Common myeloid progenitor, CD34-positive (primary cell): ENCODE data around the gene CACNA2D3.

ENCODE experiments used
- CTCF ChIA-PET: fragments of 350-600 bp; sonication (Branson Sonifier 250); formaldehyde crosslinking; loops from one replicate; lab custom pipeline; 2021; ENCODE audit warnings: antibody characterized with exemption; lab: Charles Lee
- POLR2A ChIA-PET: fragments of 350-600 bp; sonication (Branson Sonifier 250); formaldehyde crosslinking; loops from one replicate; lab custom pipeline; 2021; ENCODE audit warnings: antibody characterized with exemption; lab: Charles Lee
- DNase-seq, 3 donors: peaks; one replicate each; pipeline versions ENCODE4 v3.0.0 to v3.0.0-alpha.2; 2013
- H3K27ac ChIP-seq, 2 experiments: 1 replicate in 1 of 2; 2 replicates in 1 of 2; pipeline ENCODE4 v1.7.0; 2013; ENCODE audit warnings: inconsistent platforms in 2 of 2, low read length in 2 of 2, mild to moderate bottlenecking in 2 of 2, low read depth in 1 of 2, moderate library complexity in 1 of 2; ENCODE audit not compliant: severe bottlenecking in 2 of 2, insufficient read depth in 1 of 2, poor library complexity in 1 of 2
- H3K27me3 ChIP-seq, 5 experiments: replicated peaks in 2 of 5; 1 replicate in 3 of 5; 2 replicates in 2 of 5; pipeline versions ENCODE4 v1.6.1 to v1.7.0; 2013; ENCODE audit warnings: low read length in 4 of 5, mild to moderate bottlenecking in 2 of 5, moderate library complexity in 2 of 5, inconsistent platforms in 1 of 5; ENCODE audit not compliant: insufficient read depth in 5 of 5, control insufficient read depth in 4 of 5
- H3K36me3 ChIP-seq, 4 experiments: 1 replicate in 2 of 4; 2 replicates in 2 of 4; pipeline versions ENCODE4 v1.6.1 to v1.7.0; 2013; ENCODE audit warnings: low read length in 3 of 4, control low read depth in 1 of 4, mild to moderate bottlenecking in 1 of 4; ENCODE audit not compliant: control insufficient read depth in 4 of 4, insufficient read depth in 4 of 4
- H3K4me1 ChIP-seq, 4 experiments: 1 replicate in 3 of 4; 2 replicates in 1 of 4; pipeline versions ENCODE4 v1.6.1 to v1.7.1; 2013; ENCODE audit warnings: low read length in 3 of 4, mild to moderate bottlenecking in 3 of 4, control low read depth in 1 of 4, inconsistent platforms in 1 of 4, moderate library complexity in 1 of 4; ENCODE audit not compliant: control insufficient read depth in 4 of 4, insufficient read depth in 4 of 4; ENCODE audit errors: control extremely low read depth in 1 of 4
- H3K4me3 ChIP-seq, 7 experiments: 1 replicate in 4 of 7; 2 replicates in 3 of 7; pipeline versions ENCODE4 v1.5.1 to v1.7.0; 2013; ENCODE audit warnings: mild to moderate bottlenecking in 7 of 7, low read length in 6 of 7, moderate library complexity in 6 of 7, inconsistent platforms in 2 of 7, low read depth in 2 of 7, control low read depth in 1 of 7; ENCODE audit not compliant: insufficient read depth in 4 of 7, control insufficient read depth in 1 of 7; ENCODE audit errors: extremely low read depth in 1 of 7
- H3K9me3 ChIP-seq, 5 experiments: 1 replicate in 4 of 5; 2 replicates in 1 of 5; pipeline versions ENCODE4 v1.6.1 to v1.7.1; 2013; ENCODE audit warnings: low read length in 4 of 5, mild to moderate bottlenecking in 2 of 5, inconsistent platforms in 1 of 5, low read depth in 1 of 5, moderate library complexity in 1 of 5; ENCODE audit not compliant: control insufficient read depth in 4 of 5, insufficient read depth in 2 of 5; ENCODE audit errors: control extremely low read depth in 1 of 5
- WGBS: methylation state at CpG from one replicate; pipeline ENCODE4 v1.1.5; 2013; ENCODE audit not compliant: insufficient coverage; 5-methylcytosine and 5-hydroxymethylcytosine counted together

CACNA2D3 gene

GRCh38 chr3:54304877-54305276, 182.5 kb downstream of the CACNA2D3 start:
- ChIA-PET CTCF (no interaction called here), POLR2A (no interaction called here)
- WGBS, result no CpG with 5 or more reads among the region's 3 CpGs

GRCh38 chr3:54305409-54306099, 183.2 kb downstream of the CACNA2D3 start:
- Histone ChIP-seq H3K4me3 (no peak overlapping the region), H3K27me3 (peaks cover 0 to 24% (median 4%) of the 10 kb centered on the region in 5 experiments), H3K36me3 (no peaks in the 10 kb centered on the region), H3K4me1 (no peaks in the 10 kb centered on the region), H3K9me3 (peaks cover 0 to 2% (median 0%) of the 10 kb centered on the region in 5 experiments), H3K27ac (no peak overlapping the region)
- no peak for DNase-seq
- ChIA-PET POLR2A (no interaction called here), CTCF (no interaction called here)
- WGBS, result 100% methylated on average over 1 of the region's 3 CpGs

More at GRCh38 chr3:54304877-54305276, 182.5 kb downstream of the CACNA2D3 start:
- no peaks in the 10 kb centered on the region for H3K4me1 ChIP-seq
- H3K9me3 ChIP-seq, result peaks cover 0 to 2% (median 0%) of the 10 kb centered on the region in 5 experiments
- no peak for DNase-seq
- H3K36me3 ChIP-seq, result no peaks in the 10 kb centered on the region
- H3K27me3 ChIP-seq, result peaks cover 0 to 25% (median 2%) of the 10 kb centered on the region in 5 experiments
- no peak overlapping the region for H3K4me3 ChIP-seq
- H3K27ac ChIP-seq, result no peak overlapping the region

- no peaks in the 10 kb centered on the region for H3K4me1 ChIP-seq
- WGBS, result 100% methylated on average over 4 of the region's 4 CpGs
- H3K9me3 ChIP-seq, result peaks cover 0 to 2% (median 0%) of the 10 kb centered on the region in 5 experiments
- no peak overlapping the region for H3K4me3 ChIP-seq
- no peak for DNase-seq
- H3K27ac ChIP-seq, result no peak overlapping the region
- no peaks in the 10 kb centered on the region for H3K36me3 ChIP-seq
- peaks cover 0 to 25% (median 4%) of the 10 kb centered on the region in 5 experiments for H3K27me3 ChIP-seq
- ChIA-PET POLR2A (no interaction called here), CTCF (interaction anchor here (1.5 kb wide), 1 partner anchor 67 kb away, joined by 4 read pairs; no protein-coding TSS in a partner anchor)
These were observed 185.3 kb downstream of the CACNA2D3 start for GRCh38 chr3:54307566-54308180.

- Histone ChIP-seq H3K4me1 (no peaks in the 10 kb centered on the region), H3K27ac (no peak overlapping the region), H3K9me3 (peaks cover 0 to 2% (median under 1%) of the 10 kb centered on the region in 5 experiments), H3K4me3 (no peak overlapping the region), H3K27me3 (peaks cover 0 to 26% (median 4%) of the 10 kb centered on the region in 5 experiments), H3K36me3 (no peaks in the 10 kb centered on the region)
- peak in 1 of 3 donors; percentile 2 for DNase-seq
- ChIA-PET CTCF (no interaction called here), POLR2A (no interaction called here)
- WGBS, result 28% methylated on average over 6 of the region's 6 CpGs
These were observed 187.2 kb downstream of the CACNA2D3 start for GRCh38 chr3:54309601-54310000.

DNA sequence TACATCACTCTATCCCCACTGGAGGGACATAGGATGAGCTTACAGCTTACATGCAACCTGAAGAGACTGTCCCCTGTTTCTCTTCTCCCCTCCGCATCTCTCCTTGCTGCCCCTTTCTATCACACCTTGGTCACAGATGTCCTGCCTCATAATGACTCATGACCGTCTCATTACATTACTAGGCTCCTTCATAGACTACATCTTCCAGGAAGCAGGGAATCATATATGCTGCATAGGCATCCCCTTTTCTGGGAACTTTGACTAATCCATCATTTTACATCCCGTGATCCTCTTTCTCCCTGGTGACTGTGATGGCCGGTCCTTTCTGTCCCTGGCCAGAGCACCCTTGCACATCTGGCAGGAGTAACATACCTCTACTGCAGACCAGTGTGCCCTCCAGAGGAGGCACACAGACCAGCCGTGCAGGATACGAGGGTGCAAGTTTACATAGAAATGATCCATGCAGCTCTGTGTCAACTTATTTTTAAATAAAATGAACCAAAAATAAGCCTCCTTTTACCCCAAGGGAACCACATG, 188.9 kb downstream of the CACNA2D3 start:
- Histone ChIP-seq H3K36me3 (no peaks in the 10 kb centered on the region), H3K4me1 (no peaks in the 10 kb centered on the region), H3K4me3 (no peak overlapping the region), H3K9me3 (peaks cover 0 to 5% (median 0%) of the 10 kb centered on the region in 5 experiments), H3K27me3 (peaks cover 0 to 23% (median 3%) of the 10 kb centered on the region in 5 experiments), H3K27ac (no peak overlapping the region)
- ChIA-PET CTCF (no interaction called here), POLR2A (no interaction called here)
- WGBS, result 90% methylated on average over 6 of the region's 6 CpGs
- DNase-seq, result no peak

DNA sequence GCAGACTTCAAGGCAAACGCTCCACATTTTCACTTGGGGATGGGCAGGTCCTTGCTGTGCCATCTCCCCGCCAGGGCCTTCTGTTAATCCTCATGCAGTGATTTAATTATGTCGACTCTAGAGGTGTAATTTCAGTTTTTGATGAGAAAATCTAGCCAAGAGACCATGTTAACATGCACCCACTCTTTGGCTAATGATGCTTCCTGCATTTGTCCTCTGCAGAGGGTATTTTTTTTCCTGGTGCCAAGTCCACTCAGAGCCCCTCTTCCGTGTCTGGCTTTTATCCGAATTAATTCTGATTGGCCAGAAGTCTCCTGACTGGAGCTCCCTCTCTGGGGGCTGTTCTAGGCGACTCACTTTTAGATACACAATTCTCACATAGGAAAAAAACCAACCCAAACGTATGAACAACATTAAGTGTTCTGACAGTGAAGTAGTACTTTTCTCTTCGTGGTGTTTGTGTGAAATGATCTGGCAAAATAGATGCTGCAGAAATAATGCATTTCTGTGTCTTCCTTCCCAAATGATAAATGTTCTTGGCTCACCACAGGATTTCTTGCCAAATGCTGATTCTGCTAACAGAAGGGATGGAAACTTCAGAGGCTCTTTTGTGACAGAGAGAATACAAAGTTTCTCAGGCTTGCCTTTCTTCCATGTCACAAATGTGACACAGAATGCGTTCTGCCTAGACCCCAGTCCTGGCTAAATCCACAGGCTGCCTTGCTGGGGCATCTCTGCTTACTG, 190.0 kb downstream of the CACNA2D3 start:
- Histone ChIP-seq H3K36me3 (no peaks in the 10 kb centered on the region), H3K9me3 (peaks cover 0 to 5% (median 0%) of the 10 kb centered on the region in 5 experiments), H3K27ac (no peak overlapping the region), H3K27me3 (peaks cover 0 to 19% (median 2%) of the 10 kb centered on the region in 5 experiments), H3K4me1 (no peaks in the 10 kb centered on the region), H3K4me3 (no peak overlapping the region)
- ChIA-PET POLR2A (no interaction called here), CTCF (no interaction called here)
- WGBS, result 67% methylated on average over 7 of the region's 9 CpGs
- no peak for DNase-seq
